Activated effector memory CD4-positive, alpha-beta T cell treated with Interleukin-2 at 50 U/mL for 16 hours (primary cell): ENCODE measurements around the gene RAB11FIP2.

Experiments
- DNase-seq: peaks from one replicate; pipeline ENCODE4 v3.0.0-alpha.2; 2020

The RAB11FIP2 gene

DNA sequence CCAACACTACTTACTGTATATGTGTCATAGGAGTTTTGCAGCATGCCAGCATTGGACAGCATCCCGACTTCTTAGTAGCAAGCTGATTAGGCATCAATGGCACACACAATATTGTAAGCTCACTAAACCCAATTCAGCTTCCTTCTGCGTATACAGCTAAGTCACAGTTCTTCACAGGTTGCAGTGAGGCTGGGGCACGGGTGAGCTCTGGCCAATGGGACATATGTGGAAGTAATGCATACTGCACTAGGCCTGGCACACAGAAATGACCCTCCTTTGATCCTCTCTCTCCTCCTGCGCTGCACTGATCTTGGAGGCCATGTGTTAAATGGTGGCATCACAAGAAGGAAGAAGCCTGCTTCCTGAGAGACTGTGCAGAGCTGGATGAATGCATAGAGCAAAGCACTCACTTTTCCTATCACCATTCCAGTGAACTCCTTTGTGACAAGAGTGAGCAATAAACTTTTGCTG, 11.9 kb downstream of the RAB11FIP2 start:
- DNase-seq = no peak

- DNase-seq = no peak
These were observed 12.8 kb downstream of the RAB11FIP2 start for GRCh38 chr10:118033905-118034304.

GRCh38 chr10:118032564-118032963, 14.2 kb downstream of the RAB11FIP2 start:
- no peak for DNase-seq

GRCh38 chr10:118031351-118032075, 15.2 kb downstream of the RAB11FIP2 start:
- DNase-seq = no peak

DNA sequence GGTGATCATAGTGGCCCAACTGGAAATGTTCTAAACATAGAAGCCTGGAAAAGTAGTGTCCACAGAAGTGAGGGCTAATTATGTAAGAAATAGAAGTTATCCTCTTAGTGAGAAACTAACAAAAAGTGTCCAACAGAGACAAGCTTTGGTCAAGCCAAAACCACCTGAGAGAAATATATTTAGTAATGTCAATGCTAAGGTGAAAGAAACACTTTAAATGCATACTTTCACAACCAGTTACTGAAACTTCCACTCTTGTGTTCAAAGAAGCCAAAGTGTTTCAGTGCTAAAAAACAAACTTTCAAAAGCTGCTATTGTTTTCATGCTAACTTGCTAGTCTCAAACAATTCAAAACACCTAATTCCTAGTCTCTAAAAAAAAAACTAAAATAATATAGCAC, 18.1 kb downstream of the RAB11FIP2 start:
- DNase-seq = no peak

GRCh38 chr10:118027397-118027796, 19.3 kb downstream of the RAB11FIP2 start:
- no peak for DNase-seq

- DNase-seq = no peak
These were observed 19.8 kb downstream of the RAB11FIP2 start for GRCh38 chr10:118026936-118027335.

- no peak for DNase-seq
These were observed 26.4 kb downstream of the RAB11FIP2 start for GRCh38 chr10:118020365-118020764.

DNA sequence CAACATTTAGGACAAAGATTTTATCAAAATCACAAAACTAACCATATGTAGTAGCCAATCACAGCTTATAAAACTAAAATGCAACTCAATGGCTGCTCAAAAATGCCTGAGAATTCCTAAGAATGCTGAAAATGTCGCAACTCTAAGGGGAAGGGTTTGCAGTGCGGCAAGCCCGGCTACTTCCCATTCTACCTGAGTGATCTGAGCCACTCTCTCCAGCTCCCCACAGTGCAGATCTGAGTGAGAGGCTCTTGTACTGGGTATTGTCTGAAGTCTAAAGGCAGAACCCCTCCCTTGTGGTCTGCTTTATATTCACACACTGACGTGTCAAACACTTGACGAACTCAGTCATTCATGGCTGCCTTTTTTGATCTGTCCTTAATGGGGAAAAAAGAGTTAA, 28.9 kb downstream of the RAB11FIP2 start:
- no peak for DNase-seq

DNA sequence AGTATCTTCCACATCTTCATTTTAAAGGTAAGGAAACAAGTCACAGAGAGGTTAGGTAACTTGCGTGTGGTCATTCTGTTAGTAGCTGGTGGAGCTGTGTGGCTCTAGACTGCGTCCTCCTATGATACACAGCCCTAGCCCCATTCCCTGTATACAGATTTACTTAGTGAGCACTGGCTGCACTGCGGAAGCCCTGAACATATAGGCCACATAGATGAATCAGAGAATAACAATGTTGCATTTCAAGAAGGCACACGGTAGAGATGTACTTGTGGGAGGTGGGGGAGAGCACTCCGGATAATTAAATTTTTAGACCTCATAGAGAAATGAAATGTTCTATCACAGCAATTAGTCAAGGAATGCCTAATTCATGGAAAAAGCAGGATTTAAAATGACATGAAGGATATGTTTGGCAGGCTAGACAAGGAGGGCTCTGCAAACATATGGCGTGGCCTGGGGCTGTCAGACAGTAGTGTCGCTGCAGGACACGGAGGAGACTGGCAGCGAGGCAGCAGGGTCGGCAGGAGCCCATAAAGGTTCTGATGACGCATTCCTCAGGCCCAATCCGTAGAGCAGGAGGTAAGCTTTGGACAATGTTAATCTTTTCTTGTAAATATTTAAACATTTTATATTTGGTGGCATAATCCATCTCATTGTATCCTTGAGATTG, 29.5 kb downstream of the RAB11FIP2 start:
- no peak for DNase-seq

GRCh38 chr10:118012952-118013525, 33.7 kb downstream of the RAB11FIP2 start:
- no peak for DNase-seq

DNA sequence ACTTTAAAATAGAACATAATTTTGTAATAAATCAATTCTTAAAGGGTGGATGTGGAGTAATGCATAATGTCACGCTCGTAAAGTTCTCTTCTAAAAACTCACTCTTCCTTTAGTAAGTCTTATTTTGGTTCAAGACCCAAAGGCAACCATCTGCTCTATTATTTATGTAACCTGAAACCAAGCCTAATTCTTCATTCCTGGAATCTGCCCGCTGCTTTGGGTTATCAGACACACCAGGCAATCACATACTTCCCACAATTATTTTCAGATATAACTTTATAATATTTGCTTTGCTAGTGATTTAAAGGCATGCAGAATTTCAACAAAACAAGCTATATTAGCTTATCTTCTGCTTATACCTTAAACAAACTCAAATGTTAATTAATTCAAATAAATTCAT, 39.0 kb downstream of the RAB11FIP2 start:
- no peak for DNase-seq

- no peak for DNase-seq
These were observed 43.6 kb downstream of the RAB11FIP2 start for GRCh38 chr10:118003126-118003525.

DNA sequence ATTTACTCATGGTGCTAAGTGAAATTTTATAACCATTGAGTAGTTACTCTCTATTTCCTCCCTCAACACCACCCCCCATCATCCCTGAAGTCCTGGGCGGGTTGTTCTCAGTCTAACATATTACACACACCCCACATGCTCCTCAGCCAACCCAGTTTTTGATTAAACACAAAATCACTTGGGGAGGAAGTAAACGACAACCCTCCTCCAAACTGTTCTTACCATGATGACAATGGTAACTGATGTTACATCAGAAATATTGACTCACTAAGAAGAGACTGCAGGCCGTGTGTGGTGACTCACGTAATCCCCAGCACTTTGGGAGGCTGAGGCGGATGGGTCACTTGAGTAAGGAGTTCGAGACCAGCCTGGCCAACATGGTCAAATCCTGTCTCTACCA, 44.2 kb downstream of the RAB11FIP2 start:
- no peak for DNase-seq

GRCh38 chr10:117997673-117998072, 49.1 kb downstream of the RAB11FIP2 start:
- DNase-seq = no peak

- no peak for DNase-seq
These were observed 50.0 kb downstream of the RAB11FIP2 start for GRCh38 chr10:117996709-117997108.

- DNase-seq = no peak
These were observed 52.0 kb downstream of the RAB11FIP2 start for GRCh38 chr10:117994771-117995170.

DNA sequence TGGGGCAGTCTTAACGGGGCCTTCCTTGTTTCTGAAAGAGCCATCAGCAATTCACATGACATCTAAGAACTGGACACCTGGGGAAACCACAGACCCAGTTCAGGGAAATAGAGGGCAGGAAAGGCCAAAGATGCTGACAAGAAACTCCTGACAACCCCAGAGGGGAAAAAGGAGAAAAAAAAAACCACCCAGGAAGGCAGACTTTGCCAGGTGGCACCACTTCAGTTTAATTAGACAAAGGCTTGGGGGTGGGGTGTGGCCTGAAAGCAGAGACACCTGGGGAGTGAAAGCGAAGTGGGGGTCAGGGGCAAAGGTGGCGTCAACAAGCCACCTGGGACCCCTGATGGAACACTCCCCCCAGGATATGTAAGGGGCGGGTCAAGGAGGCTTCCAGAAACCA, 53.6 kb downstream of the RAB11FIP2 start:
- DNase-seq = no peak

GRCh38 chr10:117991701-117992100, 55.0 kb downstream of the RAB11FIP2 start:
- no peak for DNase-seq

DNA sequence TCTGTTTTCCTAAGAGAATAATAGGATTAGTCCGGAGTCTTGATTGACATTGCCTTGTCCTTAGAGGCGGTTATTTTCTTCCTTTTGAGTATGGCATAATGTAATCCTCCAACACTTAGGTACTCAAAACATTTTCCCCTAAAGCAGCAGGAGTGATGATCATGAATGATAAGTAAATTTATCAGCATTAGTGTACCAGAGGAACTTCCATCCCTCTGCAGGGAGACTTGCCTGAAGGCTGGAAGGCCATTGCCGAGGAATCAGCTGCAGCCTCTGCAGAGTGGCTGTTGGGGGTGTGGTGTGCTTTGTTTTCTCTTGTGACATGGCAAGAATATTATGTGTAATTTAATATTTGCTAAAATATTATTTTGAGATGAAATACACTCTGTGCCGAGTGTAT, 56.8 kb downstream of the RAB11FIP2 start:
- no peak for DNase-seq

DNA sequence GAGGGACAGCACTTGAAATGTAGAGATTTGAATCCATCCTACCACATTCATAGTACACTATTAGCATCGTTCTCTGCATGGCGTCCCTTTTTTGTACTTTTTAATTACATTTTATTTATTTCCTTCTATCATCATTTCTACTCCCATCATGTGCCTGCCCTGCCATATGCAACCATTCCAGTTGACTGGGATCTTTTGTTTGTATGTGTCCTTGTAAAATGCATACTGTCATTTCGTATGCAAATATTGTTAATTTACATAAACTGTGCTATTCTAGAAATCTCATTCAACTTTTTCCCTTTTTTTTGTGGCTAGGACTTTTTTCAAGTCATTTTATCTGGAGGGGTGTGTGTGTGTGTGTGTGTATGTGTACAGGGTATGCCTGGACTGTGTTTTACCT, 57.9 kb downstream of the RAB11FIP2 start:
- DNase-seq = no peak

- no peak for DNase-seq
These were observed 59.4 kb downstream of the RAB11FIP2 start for GRCh38 chr10:117987244-117987909.

GRCh38 chr10:117983961-117984360, 62.8 kb downstream of the RAB11FIP2 start:
- no peak for DNase-seq
